Bronchial epithelial cell (primary cell): ENCODE results near the gene KRIT1. TPM values are rescaled to one million over a fixed set of nuclear protein-coding genes. Genes with fewer than 3 reads are reported as not detected.

Experiments
- DNase-seq: peaks from one replicate; pipeline ENCODE4 v3.0.0-alpha.2; 2010; ENCODE audit warnings: low read depth
- FAIRE-seq: peaks from 2 replicates; lab custom pipeline; 2011; peaks lifted over from hg19 to GRCh38; lab: Jason Lieb, UNC
- H3K27me3 ChIP-seq: 2 replicates; pipeline ENCODE4 v1.5.1; 2011; ENCODE audit warnings: low read length; ENCODE audit not compliant: control insufficient read depth, insufficient read depth
- H3K36me3 ChIP-seq: 2 replicates; pipeline ENCODE4 v1.5.1; 2011; ENCODE audit warnings: low read length; ENCODE audit not compliant: control insufficient read depth, insufficient read depth
- H3K4me3 ChIP-seq: 2 replicates; pipeline ENCODE4 v1.5.1; 2011; ENCODE audit warnings: mild to moderate bottlenecking, low read depth, low read length, control low read depth
- total RNA-seq: library from RNA; depleted of rRNA; stranded (reverse); fragments of >200 nt; gene quantifications from 2 replicates; pipeline ENCODE4 v1.2.1, GENCODE V29; 2014
- TF ChIP-seq, protein P1 (sequence below): IDR thresholded peaks from 2 replicates; pipeline ENCODE4 v1.5.1; 2011; ENCODE audit warnings: mild to moderate bottlenecking, moderate library complexity, low read length, control low read depth, inconsistent platforms; ENCODE audit not compliant: insufficient read depth, severe bottlenecking

KRIT1 gene
- total RNA-seq, 1 donor from 2014 or later = 26.9 TPM

DNA sequence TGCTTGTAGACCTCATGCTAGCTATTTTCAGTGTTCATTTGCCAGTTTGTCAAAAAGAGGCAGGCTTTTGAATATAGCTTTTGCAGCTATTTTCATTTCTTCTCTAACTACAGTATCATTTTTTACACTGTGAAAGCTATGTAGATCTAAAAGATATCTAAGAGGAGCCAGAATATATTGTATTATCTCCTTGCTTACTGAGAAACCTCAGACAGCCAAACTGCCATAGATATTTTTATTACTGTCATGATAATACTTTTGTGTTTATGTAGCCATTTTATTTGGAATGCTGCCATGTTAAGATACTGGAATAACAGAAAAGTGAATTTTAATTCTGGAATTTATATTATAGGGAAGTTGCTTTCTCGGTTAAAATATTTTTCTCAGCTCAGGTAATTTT lies 37.2 kb upstream of the KRIT1 start:
- FAIRE-seq = no peak
- no peaks in the 10 kb centered on the region for H3K36me3 ChIP-seq
- TF ChIP-seq, protein P1, sequence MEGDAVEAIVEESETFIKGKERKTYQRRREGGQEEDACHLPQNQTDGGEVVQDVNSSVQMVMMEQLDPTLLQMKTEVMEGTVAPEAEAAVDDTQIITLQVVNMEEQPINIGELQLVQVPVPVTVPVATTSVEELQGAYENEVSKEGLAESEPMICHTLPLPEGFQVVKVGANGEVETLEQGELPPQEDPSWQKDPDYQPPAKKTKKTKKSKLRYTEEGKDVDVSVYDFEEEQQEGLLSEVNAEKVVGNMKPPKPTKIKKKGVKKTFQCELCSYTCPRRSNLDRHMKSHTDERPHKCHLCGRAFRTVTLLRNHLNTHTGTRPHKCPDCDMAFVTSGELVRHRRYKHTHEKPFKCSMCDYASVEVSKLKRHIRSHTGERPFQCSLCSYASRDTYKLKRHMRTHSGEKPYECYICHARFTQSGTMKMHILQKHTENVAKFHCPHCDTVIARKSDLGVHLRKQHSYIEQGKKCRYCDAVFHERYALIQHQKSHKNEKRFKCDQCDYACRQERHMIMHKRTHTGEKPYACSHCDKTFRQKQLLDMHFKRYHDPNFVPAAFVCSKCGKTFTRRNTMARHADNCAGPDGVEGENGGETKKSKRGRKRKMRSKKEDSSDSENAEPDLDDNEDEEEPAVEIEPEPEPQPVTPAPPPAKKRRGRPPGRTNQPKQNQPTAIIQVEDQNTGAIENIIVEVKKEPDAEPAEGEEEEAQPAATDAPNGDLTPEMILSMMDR = no peak
- DNase-seq = no peak
- H3K4me3 ChIP-seq = no peak overlapping the region
- no peaks in the 10 kb centered on the region for H3K27me3 ChIP-seq

DNA sequence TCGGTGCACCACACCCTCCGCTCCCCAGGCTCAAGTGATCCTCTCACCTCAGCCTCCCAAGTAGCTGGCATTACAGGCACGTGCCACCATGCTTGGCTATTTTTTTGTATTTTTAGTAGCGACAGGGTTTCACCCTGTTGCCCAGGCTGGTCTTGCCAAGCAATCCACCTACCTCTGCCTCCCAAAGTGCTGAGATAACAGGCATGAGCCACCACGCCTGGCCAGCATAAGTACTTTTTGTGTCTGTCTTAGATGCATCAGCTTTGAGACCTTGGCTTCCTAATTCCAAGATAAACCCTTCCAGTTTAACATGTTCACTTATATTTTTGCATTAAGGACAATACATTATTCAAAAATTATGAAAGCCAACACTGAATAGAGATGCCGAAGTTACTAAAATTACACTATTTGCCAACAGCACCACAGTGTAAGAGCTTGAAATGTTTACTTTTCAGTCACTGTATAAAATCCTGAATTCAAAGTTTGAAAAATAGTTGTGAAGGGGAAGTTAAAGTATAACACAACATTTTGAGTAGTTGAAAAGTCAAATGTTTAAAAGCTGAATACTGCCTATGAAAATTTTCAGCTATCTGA lies 36.6 kb upstream of the KRIT1 start:
- TF ChIP-seq, protein P1 = no peak
- FAIRE-seq (no peak), DNase-seq (no peak)
- Histone ChIP-seq H3K36me3 (no peaks in the 10 kb centered on the region), H3K27me3 (no peaks in the 10 kb centered on the region), H3K4me3 (no peak overlapping the region)

DNA sequence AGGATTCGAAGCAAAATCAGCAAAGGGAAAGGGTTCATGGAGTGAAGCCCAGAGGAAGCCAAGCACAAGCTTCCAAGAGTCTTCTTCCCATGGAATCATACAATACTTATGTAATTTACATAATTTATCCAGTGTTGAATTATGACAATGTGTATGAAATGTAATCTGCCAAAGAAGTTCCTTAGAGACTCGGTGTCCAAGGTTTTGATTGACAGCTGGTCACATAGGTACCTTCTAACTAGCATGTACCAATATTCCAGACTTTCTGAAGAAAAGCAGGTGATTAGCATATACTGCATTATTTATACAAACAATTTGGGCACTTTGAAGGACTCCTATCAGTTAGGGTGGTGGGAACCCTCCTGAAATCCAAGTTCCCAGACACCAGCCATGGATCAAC lies 35.3 kb upstream of the KRIT1 start:
- DNase-seq = no peak
- Histone ChIP-seq H3K4me3 (no peak overlapping the region), H3K27me3 (no peaks in the 10 kb centered on the region), H3K36me3 (no peaks in the 10 kb centered on the region)
- FAIRE-seq = no peak
- TF ChIP-seq, protein P1 = no peak

DNA sequence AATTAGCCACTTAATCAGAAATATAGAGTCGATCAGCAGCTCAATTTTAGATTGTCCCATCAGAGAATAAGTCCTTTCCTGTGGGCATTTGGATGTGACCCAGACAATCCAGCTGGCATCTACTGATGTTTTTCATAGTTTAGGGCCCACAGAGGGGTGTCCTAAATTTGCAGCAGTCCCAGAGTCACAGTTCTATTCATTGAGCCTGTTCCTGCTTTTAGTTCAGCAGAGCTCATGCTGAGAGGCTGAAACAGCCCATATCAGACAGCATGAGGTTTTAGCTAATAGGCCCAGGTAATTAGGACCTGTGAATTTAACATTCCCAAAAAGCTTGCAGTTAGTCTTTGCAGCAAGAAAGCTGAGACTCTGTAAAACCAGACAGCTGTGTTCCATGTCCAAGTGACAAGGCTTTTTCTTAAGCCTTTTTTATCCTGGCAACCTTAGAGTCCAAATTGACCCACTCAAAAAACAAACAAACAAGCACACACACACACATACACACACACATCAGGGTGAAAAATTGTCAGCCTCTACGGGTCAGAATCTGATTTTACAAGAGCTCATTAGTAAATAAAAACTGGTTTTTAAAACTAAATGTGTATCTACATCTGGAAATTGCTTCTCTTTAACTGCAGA lies 33.8 kb upstream of the KRIT1 start:
- DNase-seq (no peak), FAIRE-seq (no peak)
- Histone ChIP-seq H3K36me3 (peaks cover under 1% of the 10 kb centered on the region), H3K4me3 (no peak overlapping the region), H3K27me3 (no peaks in the 10 kb centered on the region)
- TF ChIP-seq, protein P1 = no peak

DNA sequence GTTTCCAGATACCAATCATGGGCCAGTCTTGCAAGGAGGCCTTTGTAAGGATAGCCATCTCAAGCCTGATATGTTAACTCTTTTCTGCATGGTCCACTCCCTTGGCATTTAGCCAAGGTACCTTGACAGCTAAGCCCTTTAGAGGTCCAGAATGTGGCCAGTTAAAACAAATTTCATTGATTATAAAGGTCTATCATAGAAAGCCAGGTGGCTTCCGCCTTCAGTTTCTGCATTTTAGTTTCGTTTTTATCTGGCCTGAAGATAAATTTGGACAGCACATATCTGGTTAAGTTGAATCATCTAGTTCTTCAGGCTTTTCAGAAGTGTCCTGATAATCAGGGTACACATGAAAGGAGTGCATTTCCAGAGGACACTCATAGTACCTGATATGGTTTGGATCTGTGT lies 30.7 kb upstream of the KRIT1 start:
- no peak for DNase-seq

More for the DNA sequence above, 30.7 kb upstream of the KRIT1 start:
- Histone ChIP-seq H3K4me3 (no peak overlapping the region), H3K27me3 (no peaks in the 10 kb centered on the region), H3K36me3 (peaks cover 1% of the 10 kb centered on the region)
- TF ChIP-seq, protein P1 = no peak
- FAIRE-seq = no peak
